ENCODE results near the gene VDAC2.

- TF ChIP-seq TEAD4 (IDR thresholded peaks at IDR 0.05) (no peak), NFIC (IDR thresholded peaks at IDR 0.05) (no peak), CEBPB (IDR thresholded peaks at IDR 0.05) (no peak), EP300 (IDR thresholded peaks at IDR 0.05; ENCODE audit: borderline replicate concordance) (no peak), TCF12 (IDR thresholded peaks at IDR 0.05; ENCODE audit: low read depth) (no peak), ZBTB7A (IDR thresholded peaks at IDR 0.05; ENCODE audit: low read depth) (no peak), REST (IDR thresholded peaks at IDR 0.05; ENCODE audit: low read depth) (no peak), RAD21 (IDR thresholded peaks at IDR 0.05; ENCODE audit: low read depth) (no peak), TAF1 (IDR thresholded peaks at IDR 0.05; ENCODE audit: low read depth) (no peak), MAX (IDR thresholded peaks at IDR 0.05) (no peak), FOXM1 (IDR thresholded peaks at IDR 0.05; ENCODE audit: borderline replicate concordance, low read depth) (no peak), CREB1 (IDR thresholded peaks at IDR 0.05; ENCODE audit: low read depth) (no peak)
Measured at GRCh38 chr10:75272896-75273295, 62.3 kb downstream of the VDAC2 start.
